Activated CD4-positive, alpha-beta memory T cell treated with anti-CD3 and anti-CD28 coated beads, Interleukin-2, amount 10 ng/mL, durations not matched to agents 7 days and 5 days (primary cell): ENCODE results near the gene STH. TPM values are rescaled to one million over a fixed set of nuclear protein-coding genes. Genes with fewer than 3 reads are reported as not detected.
A peak's percentile ranks its signal among the peaks of the same experiment; 100 is the strongest.
"Not testable (repeated sequence)": the region's sequence is repeated elsewhere in the genome, so short reads cannot be mapped to it uniquely, and the experiment has no call there.

Experiments
- CTCF ChIA-PET: fragments of 350-600 bp; sonication (Branson Sonifier 250); formaldehyde crosslinking; loops from one replicate; lab custom pipeline; 2021; ENCODE audit warnings: antibody characterized with exemption, inconsistent platforms; lab: Charles Lee
- POLR2A ChIA-PET: fragments of 350-600 bp; sonication (Branson Sonifier 250); formaldehyde crosslinking; loops from one replicate; lab custom pipeline; 2021; ENCODE audit warnings: antibody characterized with exemption; lab: Charles Lee
- DNase-seq: peaks from one replicate; pipeline ENCODE4 v3.0.0-alpha.2; 2020
- H3K27ac Mint-ChIP-seq: one replicate; pipeline ENCODE4 v1.8.0; 2021; ENCODE audit warnings: mild to moderate bottlenecking, mixed read lengths
- H3K27me3 Mint-ChIP-seq: one replicate; pipeline ENCODE4 v1.8.0; 2021; ENCODE audit warnings: mixed read lengths
- H3K36me3 Mint-ChIP-seq: one replicate; pipeline ENCODE4 v1.8.0; 2021; ENCODE audit warnings: low read depth, mixed read lengths
- H3K4me1 Mint-ChIP-seq: one replicate; pipeline ENCODE4 v1.8.0; 2021; ENCODE audit warnings: mixed read lengths
- H3K4me3 Mint-ChIP-seq: one replicate; pipeline ENCODE4 v1.8.0; 2021; ENCODE audit warnings: mild to moderate bottlenecking, mixed read lengths
- H3K9me3 Mint-ChIP-seq: one replicate; pipeline ENCODE4 v1.8.0; 2021; ENCODE audit warnings: mixed read lengths
- total RNA-seq, 2 experiments: library from RNA; stranded (reverse); gene quantifications; one replicate each; pipeline ENCODE4 v1.2.3, GENCODE V29; 2021

Gene STH
- total RNA-seq, 2 experiments from 2014 or later: not detected

GRCh38 chr17:46023366-46023765 is 24.3 kb downstream of the STH start:
- H3K27me3 Mint-ChIP-seq, POLR2A ChIA-PET, H3K4me3 Mint-ChIP-seq, H3K36me3 Mint-ChIP-seq, H3K9me3 Mint-ChIP-seq, DNase-seq, H3K27ac Mint-ChIP-seq: not testable (repeated sequence)
- H3K4me1 Mint-ChIP-seq: peaks cover 43% of the 10 kb centered on the region
- CTCF ChIA-PET: interaction anchor here (0.9 kb wide), 1 partner anchor 21 kb away, joined by 3 read pairs; no protein-coding TSS in a partner anchor

DNA sequence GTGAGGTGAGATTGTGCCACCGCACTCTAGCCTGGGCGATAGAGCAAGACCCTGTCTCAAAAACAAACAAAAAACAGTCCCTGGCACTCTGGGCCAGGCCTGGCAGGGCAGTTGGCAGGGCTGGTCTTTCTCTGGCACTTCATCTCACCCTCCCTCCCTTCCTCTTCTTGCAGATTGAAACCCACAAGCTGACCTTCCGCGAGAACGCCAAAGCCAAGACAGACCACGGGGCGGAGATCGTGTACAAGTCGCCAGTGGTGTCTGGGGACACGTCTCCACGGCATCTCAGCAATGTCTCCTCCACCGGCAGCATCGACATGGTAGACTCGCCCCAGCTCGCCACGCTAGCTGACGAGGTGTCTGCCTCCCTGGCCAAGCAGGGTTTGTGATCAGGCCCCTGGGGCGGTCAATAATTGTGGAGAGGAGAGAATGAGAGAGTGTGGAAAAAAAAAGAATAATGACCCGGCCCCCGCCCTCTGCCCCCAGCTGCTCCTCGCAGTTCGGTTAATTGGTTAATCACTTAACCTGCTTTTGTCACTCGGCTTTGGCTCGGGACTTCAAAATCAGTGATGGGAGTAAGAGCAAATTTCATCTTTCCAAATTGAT is 24.8 kb downstream of the STH start:
- Mint-ChIP-seq H3K9me3 (no peaks in the 10 kb centered on the region), H3K27me3 (no peaks in the 10 kb centered on the region), H3K27ac (no peak overlapping the region), H3K36me3 (no peaks in the 10 kb centered on the region), H3K4me3 (no peak overlapping the region), H3K4me1 (peaks cover 41% of the 10 kb centered on the region)
- no peak for DNase-seq
- CTCF ChIA-PET: interaction anchor here (0.9 kb wide), 1 partner anchor 20 kb away, joined by 3 read pairs; no protein-coding TSS in a partner anchor
- POLR2A ChIA-PET: no interaction called here

- Mint-ChIP-seq H3K4me1 (peaks cover 41% of the 10 kb centered on the region), H3K4me3 (no peak overlapping the region), H3K27me3 (no peaks in the 10 kb centered on the region), H3K9me3 (no peaks in the 10 kb centered on the region), H3K27ac (no peak overlapping the region), H3K36me3 (peaks cover 6% of the 10 kb centered on the region)
- ChIA-PET POLR2A (no interaction called here), CTCF (no interaction called here)
- no peak for DNase-seq
Measured at GRCh38 chr17:46024590-46024989, 25.5 kb downstream of the STH start.

GRCh38 chr17:46025060-46025459 is 26.0 kb downstream of the STH start:
- no peak for DNase-seq
- CTCF ChIA-PET: no interaction called here

DNA sequence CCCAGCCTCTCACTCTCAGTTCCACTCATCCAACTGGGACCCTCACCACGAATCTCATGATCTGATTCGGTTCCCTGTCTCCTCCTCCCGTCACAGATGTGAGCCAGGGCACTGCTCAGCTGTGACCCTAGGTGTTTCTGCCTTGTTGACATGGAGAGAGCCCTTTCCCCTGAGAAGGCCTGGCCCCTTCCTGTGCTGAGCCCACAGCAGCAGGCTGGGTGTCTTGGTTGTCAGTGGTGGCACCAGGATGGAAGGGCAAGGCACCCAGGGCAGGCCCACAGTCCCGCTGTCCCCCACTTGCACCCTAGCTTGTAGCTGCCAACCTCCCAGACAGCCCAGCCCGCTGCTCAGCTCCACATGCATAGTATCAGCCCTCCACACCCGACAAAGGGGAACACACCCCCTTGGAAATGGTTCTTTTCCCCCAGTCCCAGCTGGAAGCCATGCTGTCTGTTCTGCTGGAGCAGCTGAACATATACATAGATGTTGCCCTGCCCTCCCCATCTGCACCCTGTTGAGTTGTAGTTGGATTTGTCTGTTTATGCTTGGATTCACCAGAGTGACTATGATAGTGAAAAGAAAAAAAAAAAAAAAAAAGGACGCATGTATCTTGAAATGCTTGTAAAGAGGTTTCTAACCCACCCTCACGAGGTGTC is 26.6 kb downstream of the STH start:
- ChIA-PET POLR2A (interaction anchor here (1.0 kb wide), 1 partner anchor 10 kb away, joined by 3 read pairs; no protein-coding TSS in a partner anchor), CTCF (interaction anchor here (0.7 kb wide), 1 partner anchor 729 kb away, joined by 3 read pairs; no protein-coding TSS in a partner anchor)
- Mint-ChIP-seq H3K9me3 (no peaks in the 10 kb centered on the region), H3K27ac (peak overlapping the region; percentile 2), H3K4me3 (no peak overlapping the region), H3K36me3 (peaks cover 16% of the 10 kb centered on the region), H3K4me1 (peaks cover 33% of the 10 kb centered on the region), H3K27me3 (no peaks in the 10 kb centered on the region)
- no peak for DNase-seq

More at GRCh38 chr17:46025060-46025459, 26.0 kb downstream of the STH start:
- Mint-ChIP-seq H3K4me3 (no peak overlapping the region), H3K4me1 (peaks cover 38% of the 10 kb centered on the region), H3K9me3 (no peaks in the 10 kb centered on the region), H3K27me3 (no peaks in the 10 kb centered on the region), H3K36me3 (peaks cover 10% of the 10 kb centered on the region), H3K27ac (no peak overlapping the region)
- POLR2A ChIA-PET: no interaction called here

GRCh38 chr17:46026166-46027047 is 27.4 kb downstream of the STH start:
- Mint-ChIP-seq H3K4me3 (no peak overlapping the region), H3K9me3 (no peaks in the 10 kb centered on the region), H3K36me3 (peaks cover 23% of the 10 kb centered on the region), H3K4me1 (peaks cover 27% of the 10 kb centered on the region), H3K27me3 (no peaks in the 10 kb centered on the region), H3K27ac (no peak overlapping the region)
- CTCF ChIA-PET: interaction anchor here (0.7 kb wide), 1 partner anchor 728 kb away, joined by 3 read pairs; no protein-coding TSS in a partner anchor
- POLR2A ChIA-PET: interaction anchor here (1.0 kb wide), 2 partner anchors 10 to 11 kb away, joined by 3 read pairs; no protein-coding TSS in a partner anchor
- DNase-seq: no peak

DNA sequence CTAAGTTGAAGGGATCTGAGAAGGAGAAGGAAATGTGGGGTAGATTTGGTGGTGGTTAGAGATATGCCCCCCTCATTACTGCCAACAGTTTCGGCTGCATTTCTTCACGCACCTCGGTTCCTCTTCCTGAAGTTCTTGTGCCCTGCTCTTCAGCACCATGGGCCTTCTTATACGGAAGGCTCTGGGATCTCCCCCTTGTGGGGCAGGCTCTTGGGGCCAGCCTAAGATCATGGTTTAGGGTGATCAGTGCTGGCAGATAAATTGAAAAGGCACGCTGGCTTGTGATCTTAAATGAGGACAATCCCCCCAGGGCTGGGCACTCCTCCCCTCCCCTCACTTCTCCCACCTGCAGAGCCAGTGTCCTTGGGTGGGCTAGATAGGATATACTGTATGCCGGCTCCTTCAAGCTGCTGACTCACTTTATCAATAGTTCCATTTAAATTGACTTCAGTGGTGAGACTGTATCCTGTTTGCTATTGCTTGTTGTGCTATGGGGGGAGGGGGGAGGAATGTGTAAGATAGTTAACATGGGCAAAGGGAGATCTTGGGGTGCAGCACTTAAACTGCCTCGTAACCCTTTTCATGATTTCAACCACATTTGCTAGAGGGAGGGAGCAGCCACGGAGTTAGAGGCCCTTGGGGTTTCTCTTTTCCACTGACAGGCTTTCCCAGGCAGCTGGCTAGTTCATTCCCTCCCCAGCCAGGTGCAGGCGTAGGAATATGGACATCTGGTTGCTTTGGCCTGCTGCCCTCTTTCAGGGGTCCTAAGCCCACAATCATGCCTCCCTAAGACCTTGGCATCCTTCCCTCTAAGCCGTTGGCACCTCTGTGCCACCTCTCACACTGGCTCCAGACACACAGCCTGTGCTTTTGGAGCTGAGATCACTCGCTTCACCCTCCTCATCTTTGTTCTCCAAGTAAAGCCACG is 28.3 kb downstream of the STH start:
- H3K27me3 Mint-ChIP-seq: no peaks in the 10 kb centered on the region
- H3K9me3 Mint-ChIP-seq: no peaks in the 10 kb centered on the region
- CTCF ChIA-PET: interaction anchor here (0.7 to 3.1 kb wide), 2 partner anchors 17 to 24 kb away, joined by 3 to 10 read pairs; no protein-coding TSS in a partner anchor
- H3K27ac Mint-ChIP-seq: no peak overlapping the region
- peaks cover 32% of the 10 kb centered on the region for H3K36me3 Mint-ChIP-seq
- H3K4me1 Mint-ChIP-seq: peaks cover 25% of the 10 kb centered on the region
- DNase-seq: no peak
- no peak overlapping the region for H3K4me3 Mint-ChIP-seq
- POLR2A ChIA-PET: interaction anchor here (1.0 kb wide), 2 partner anchors 10 to 31 kb away, joined by 3 read pairs; no protein-coding TSS in a partner anchor

DNA sequence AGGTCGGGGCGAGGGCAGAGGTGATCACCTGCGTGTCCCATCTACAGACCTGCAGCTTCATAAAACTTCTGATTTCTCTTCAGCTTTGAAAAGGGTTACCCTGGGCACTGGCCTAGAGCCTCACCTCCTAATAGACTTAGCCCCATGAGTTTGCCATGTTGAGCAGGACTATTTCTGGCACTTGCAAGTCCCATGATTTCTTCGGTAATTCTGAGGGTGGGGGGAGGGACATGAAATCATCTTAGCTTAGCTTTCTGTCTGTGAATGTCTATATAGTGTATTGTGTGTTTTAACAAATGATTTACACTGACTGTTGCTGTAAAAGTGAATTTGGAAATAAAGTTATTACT is 28.9 kb downstream of the STH start:
- no peak overlapping the region for H3K4me3 Mint-ChIP-seq
- ChIA-PET POLR2A (interaction anchor here (1.0 kb wide), 1 partner anchor 31 kb away, joined by 3 read pairs; no protein-coding TSS in a partner anchor), CTCF (interaction anchor here (0.7 to 3.1 kb wide), 2 partner anchors 16 to 24 kb away, joined by 3 to 10 read pairs; no protein-coding TSS in a partner anchor)
- no peak overlapping the region for H3K27ac Mint-ChIP-seq
- H3K36me3 Mint-ChIP-seq: peaks cover 38% of the 10 kb centered on the region
- H3K9me3 Mint-ChIP-seq: no peaks in the 10 kb centered on the region
- H3K27me3 Mint-ChIP-seq: no peaks in the 10 kb centered on the region
- no peak for DNase-seq
- H3K4me1 Mint-ChIP-seq: peaks cover 25% of the 10 kb centered on the region

GRCh38 chr17:46028374-46028773 is 29.3 kb downstream of the STH start:
- Mint-ChIP-seq H3K27ac (no peak overlapping the region), H3K27me3 (no peaks in the 10 kb centered on the region), H3K4me1 (peaks cover 25% of the 10 kb centered on the region), H3K9me3 (no peaks in the 10 kb centered on the region), H3K36me3 (peaks cover 42% of the 10 kb centered on the region), H3K4me3 (no peak overlapping the region)
- DNase-seq: no peak
- ChIA-PET CTCF (interaction anchor here (0.7 to 3.1 kb wide), 3 partner anchors 16 to 25 kb away, joined by 3 to 10 read pairs (median 3); no protein-coding TSS in a partner anchor), POLR2A (interaction anchor here (1.0 kb wide), 1 partner anchor 30 kb away, joined by 3 read pairs; no protein-coding TSS in a partner anchor)

GRCh38 chr17:46028981-46029565 is 30.0 kb downstream of the STH start:
- no peak for DNase-seq
- H3K27me3 Mint-ChIP-seq: no peaks in the 10 kb centered on the region
- H3K27ac Mint-ChIP-seq: no peak overlapping the region

GRCh38 chr17:46029627-46030026 is 30.6 kb downstream of the STH start:
- Mint-ChIP-seq H3K4me1 (peaks cover 21% of the 10 kb centered on the region), H3K36me3 (peaks cover 55% of the 10 kb centered on the region), H3K27ac (no peak overlapping the region), H3K4me3 (no peak overlapping the region), H3K9me3 (no peaks in the 10 kb centered on the region), H3K27me3 (no peaks in the 10 kb centered on the region)
- CTCF ChIA-PET: interaction anchor here (1.3 to 3.1 kb wide), 3 partner anchors 14 to 27 kb away, joined by 3 to 10 read pairs (median 5); no protein-coding TSS in a partner anchor
- DNase-seq: no peak
- POLR2A ChIA-PET: no interaction called here

More at GRCh38 chr17:46028981-46029565, 30.0 kb downstream of the STH start:
- CTCF ChIA-PET: interaction anchor here (1.3 to 3.1 kb wide), 3 partner anchors 15 to 27 kb away, joined by 3 to 10 read pairs (median 5); no protein-coding TSS in a partner anchor
- POLR2A ChIA-PET: no interaction called here
- H3K9me3 Mint-ChIP-seq: no peaks in the 10 kb centered on the region
- H3K36me3 Mint-ChIP-seq: peaks cover 49% of the 10 kb centered on the region
- H3K4me3 Mint-ChIP-seq: no peak overlapping the region
- peaks cover 22% of the 10 kb centered on the region for H3K4me1 Mint-ChIP-seq
